Astrocyte of the spinal cord (primary cell): ENCODE measurements around the gene PTPRN2.
A peak's percentile ranks its signal among the peaks of the same experiment; 100 is the strongest.
"Not testable (repeated sequence)": the region's sequence is repeated elsewhere in the genome, so short reads cannot be mapped to it uniquely, and the experiment has no call there.

Source experiments
- DNase-seq: peaks from one replicate; pipeline ENCODE4 v3.0.0; 2011; ENCODE audit warnings: low read depth, low spot score
- H3K4me3 ChIP-seq: 2 replicates; pipeline ENCODE4 v1.5.1; 2011; ENCODE audit warnings: low read depth, mild to moderate bottlenecking, low read length, moderate library complexity
- CTCF ChIP-seq: IDR thresholded peaks from 2 replicates; pipeline ENCODE4 v1.5.1; 2012; ENCODE audit warnings: low read depth, mild to moderate bottlenecking, low read length, inconsistent platforms
- in situ Hi-C: cut with HindIII; loops from 2 replicates; pipeline ENCODE4 v1.10.0; 2017; ENCODE audit warnings: low sequenced_read_pairs

The PTPRN2 gene

DNA sequence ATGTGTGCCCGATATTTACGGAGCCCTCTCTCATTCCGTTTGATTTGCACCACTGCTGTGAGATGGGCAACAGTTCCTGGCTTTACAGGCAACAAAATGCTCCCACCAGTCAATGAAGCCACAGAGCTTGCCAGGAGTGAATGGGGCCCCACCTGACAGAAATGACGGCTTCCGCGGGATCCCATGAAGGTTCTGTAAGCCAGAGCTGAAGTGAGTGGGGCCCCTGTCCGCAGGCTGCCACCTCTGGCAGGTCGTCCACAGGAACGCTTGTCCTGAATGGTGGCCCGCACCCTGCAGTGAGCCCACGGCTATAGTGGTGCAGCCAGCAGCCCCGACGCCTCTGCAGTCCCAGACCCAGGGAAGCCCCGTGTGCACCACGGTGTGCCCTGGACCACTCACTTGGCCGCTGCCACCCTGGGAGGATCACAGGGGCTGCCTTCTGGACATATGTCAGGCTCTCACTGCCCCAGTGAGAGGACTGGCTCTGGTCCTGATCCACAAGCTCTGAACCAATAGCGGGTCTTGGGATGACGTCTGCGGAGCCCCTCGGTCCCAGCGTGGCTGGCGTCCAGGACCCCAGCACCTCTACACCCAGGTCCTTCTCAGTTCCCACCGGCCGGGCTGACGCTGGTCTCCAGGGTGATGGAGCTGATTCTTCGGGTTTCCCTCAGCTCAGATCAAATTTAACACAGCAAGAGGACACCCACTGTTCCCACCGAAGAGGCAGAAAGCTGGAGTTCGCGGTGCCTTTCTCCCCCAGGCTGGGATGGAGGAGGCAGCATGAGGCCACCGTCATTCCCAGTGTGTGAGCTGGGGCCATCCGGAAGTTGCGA, 738.9 kb downstream of the PTPRN2 start:
- DNase-seq: no peak
- H3K4me3 ChIP-seq: no peak overlapping the region
- no peak for TF ChIP-seq CTCF
- in situ Hi-C loops: no loop called here

DNA sequence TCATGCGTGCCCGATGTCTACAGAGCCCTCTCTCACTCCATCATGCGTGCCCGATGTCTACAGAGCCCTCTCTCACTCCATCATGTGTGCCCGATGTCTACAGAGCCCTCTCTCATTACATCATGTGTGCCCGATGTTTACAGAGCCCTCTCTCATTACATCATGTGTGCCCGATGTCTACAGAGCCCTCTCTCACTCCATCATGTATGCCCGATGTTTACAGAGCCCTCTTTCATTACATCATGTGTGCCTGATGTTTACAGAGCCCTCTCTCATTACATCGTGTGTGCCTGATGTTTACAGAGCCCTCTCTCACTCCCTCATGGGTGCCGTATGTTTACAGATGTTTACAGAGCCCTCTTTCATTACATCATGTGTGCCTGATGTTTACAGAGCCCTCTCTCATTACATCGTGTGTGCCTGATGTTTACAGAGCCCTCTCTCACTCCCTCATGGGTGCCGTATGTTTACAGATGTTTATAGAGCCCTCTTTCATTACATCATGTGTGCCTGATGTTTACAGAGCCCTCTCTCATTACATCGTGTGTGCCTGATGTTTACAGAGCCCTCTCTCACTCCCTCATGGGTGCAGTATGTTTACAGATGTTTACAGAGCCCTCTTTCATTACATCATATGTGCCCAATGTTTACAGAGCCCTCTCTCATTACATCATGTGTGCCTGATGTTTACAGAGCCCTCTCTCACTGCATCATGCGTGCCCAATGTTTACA, 739.7 kb downstream of the PTPRN2 start:
- DNase-seq, H3K4me3 ChIP-seq, in situ Hi-C loops: not testable (repeated sequence)

- DNase-seq, in situ Hi-C loops, H3K4me3 ChIP-seq: not testable (repeated sequence)
These were observed 740.9 kb downstream of the PTPRN2 start for GRCh38 chr7:157846746-157847145.

- TF ChIP-seq CTCF: no peak
These were observed 741.4 kb downstream of the PTPRN2 start for GRCh38 chr7:157846271-157846670.

DNA sequence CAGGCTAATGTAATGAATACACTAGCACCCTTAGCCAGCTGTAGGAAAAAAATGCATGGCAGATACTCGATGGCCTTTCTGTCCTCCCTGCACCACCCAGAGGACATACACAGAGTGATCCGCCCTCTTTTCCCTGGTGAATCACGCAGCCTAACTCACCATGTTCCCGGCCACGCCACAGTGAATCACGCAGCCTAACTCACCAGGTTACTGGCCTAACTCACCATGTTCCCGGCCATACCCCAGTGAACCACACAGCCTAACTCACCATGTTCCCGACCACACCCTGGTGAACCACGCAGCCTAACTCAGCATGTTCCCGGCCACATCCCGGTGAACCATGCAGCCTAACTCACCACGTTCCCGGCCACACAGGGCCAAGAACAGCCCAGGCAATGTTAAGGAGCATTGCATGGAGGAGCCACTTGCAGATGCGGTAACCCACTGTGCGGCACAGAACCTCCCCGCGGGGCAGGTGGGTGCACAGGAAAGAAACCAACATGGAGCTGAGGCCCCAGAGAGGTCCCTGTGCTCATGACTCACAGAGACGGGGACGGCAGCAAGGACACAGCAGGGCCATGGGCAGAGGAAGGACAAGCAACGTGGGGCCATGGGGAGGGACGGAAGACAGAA, 742.3 kb downstream of the PTPRN2 start:
- H3K4me3 ChIP-seq: no peak overlapping the region
- in situ Hi-C loops: no loop called here
- DNase-seq: peak; percentile 17
- no peak for TF ChIP-seq CTCF

More at GRCh38 chr7:157846271-157846670, 741.4 kb downstream of the PTPRN2 start:
- H3K4me3 ChIP-seq: no peak overlapping the region
- DNase-seq: no peak
- in situ Hi-C loops: no loop called here

GRCh38 chr7:157844611-157845010, 743.0 kb downstream of the PTPRN2 start:
- TF ChIP-seq CTCF: no peak
- in situ Hi-C loops: no loop called here
- H3K4me3 ChIP-seq: no peak overlapping the region

DNA sequence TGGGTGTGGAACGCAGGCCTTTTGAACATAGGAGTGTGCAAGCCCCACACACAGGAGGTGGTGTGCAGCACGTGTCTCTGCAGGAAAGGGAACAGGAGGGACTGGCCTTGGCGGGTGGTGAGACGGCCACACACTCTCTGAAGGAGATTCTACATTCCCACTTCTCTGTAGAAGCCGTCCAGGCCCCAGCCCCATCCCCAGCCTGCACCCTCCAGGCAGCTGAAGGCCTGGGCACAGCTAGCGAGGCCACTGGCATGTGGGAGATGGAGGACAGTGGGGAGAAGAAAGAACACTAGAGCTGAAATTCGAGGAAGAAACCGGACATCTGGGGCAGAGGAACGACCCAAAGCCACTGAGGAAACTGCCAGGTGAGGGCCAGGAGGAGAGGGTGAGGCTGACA, 743.5 kb downstream of the PTPRN2 start:
- no peak for TF ChIP-seq CTCF
- no peak for DNase-seq
- in situ Hi-C loops: no loop called here
- no peak overlapping the region for H3K4me3 ChIP-seq

More at GRCh38 chr7:157844611-157845010, 743.0 kb downstream of the PTPRN2 start:
- DNase-seq: no peak
